ENCODE results near the gene FSHB.

Gene FSHB

GRCh38 chr11:30270671-30271070, 39.9 kb downstream of the FSHB start:
- no peak for DNase-seq

DNA sequence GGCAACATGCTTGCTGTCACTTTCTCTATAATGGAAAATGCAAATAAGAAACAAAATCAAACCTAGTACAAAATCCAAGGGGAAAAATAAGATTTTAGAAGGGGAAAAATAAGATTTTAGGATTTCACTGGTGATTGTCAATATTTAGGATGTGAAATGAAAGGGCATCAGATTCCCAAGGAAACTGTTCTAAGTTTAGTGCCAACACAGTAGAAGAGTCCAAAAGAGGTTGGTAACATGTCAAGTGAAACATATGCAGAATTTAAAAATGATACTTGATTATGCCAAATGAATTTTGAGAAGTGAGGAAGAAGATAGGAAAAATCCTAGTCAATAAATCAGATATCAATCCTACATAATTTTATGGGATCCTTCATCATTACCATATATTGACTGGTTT, 46.4 kb downstream of the FSHB start:
- DNase-seq: no peak

GRCh38 chr11:30279796-30280195, 49.0 kb downstream of the FSHB start:
- no peak for DNase-seq

GRCh38 chr11:30281476-30282288, 50.9 kb downstream of the FSHB start:
- DNase-seq: no peak

- peak; percentile 29 for DNase-seq
These were observed 51.4 kb downstream of the FSHB start for GRCh38 chr11:30282289-30282631.
